DND-41 (cell line): Measurements from ENCODE around the gene NPIPA1.
A peak's percentile ranks its signal among the peaks of the same experiment; 100 is the strongest.
"Not testable (repeated sequence)": the region's sequence is repeated elsewhere in the genome, so short reads cannot be mapped to it uniquely, and the experiment has no call there.

ENCODE experiments used
- ATAC-seq: fragments of 200-7000 bp; cut with Tn5 transposase; 3 replicates; pipeline ENCODE4 v1.9.1; 2021; ENCODE audit warnings: low read depth; ENCODE audit not compliant: insufficient read depth
- DNase-seq: peaks from one replicate; pipeline ENCODE4 v3.0.0-alpha.2; 2020
- H2AFZ ChIP-seq: 2 replicates; pipeline ENCODE4 v1.6.0; 2012; ENCODE audit warnings: low read depth, low read length
- H3K27ac ChIP-seq: 2 replicates; pipeline ENCODE4 v1.5.1; 2012; ENCODE audit warnings: low read length, inconsistent platforms
- H3K27me3 ChIP-seq: fragments of 200-600 bp; sonication (generic); 2 replicates; pipeline ENCODE4 v1.6.0; 2012; ENCODE audit warnings: low read length, mild to moderate bottlenecking, inconsistent platforms; ENCODE audit not compliant: insufficient read depth, poor library complexity
- H3K36me3 ChIP-seq: 2 replicates; pipeline ENCODE4 v1.5.1; 2012; ENCODE audit warnings: low read length, inconsistent platforms; ENCODE audit not compliant: insufficient read depth
- H3K4me1 ChIP-seq: 2 replicates; pipeline ENCODE4 v1.5.1; 2012; ENCODE audit warnings: mild to moderate bottlenecking, low read length; ENCODE audit not compliant: insufficient read depth
- H3K4me2 ChIP-seq: 2 replicates; pipeline ENCODE4 v1.6.0; 2012; ENCODE audit warnings: mild to moderate bottlenecking, moderate library complexity, low read length, inconsistent platforms; ENCODE audit not compliant: insufficient read depth
- H3K4me3 ChIP-seq, 2 experiments: fragments of 200-600 bp in 1 of 2; shearing (Covaris generic) in 1 of 2; 2 replicates each; pipeline ENCODE4 v1.5.1; 2012 to 2016; ENCODE audit warnings: inconsistent platforms in 2 of 2, low read length in 2 of 2, mild to moderate bottlenecking in 2 of 2, low read depth in 1 of 2, moderate library complexity in 1 of 2
- H3K79me2 ChIP-seq: 2 replicates; pipeline ENCODE4 v1.6.0; 2012; ENCODE audit warnings: low read length, inconsistent platforms; ENCODE audit not compliant: insufficient read depth
- H3K9ac ChIP-seq: 2 replicates; pipeline ENCODE4 v1.6.0; 2012; ENCODE audit warnings: low read depth, mild to moderate bottlenecking, inconsistent platforms, low read length, moderate library complexity
- H3K9me3 ChIP-seq: 2 replicates; pipeline ENCODE4 v1.5.1; 2012; ENCODE audit warnings: low read length, moderate library complexity, mild to moderate bottlenecking, inconsistent platforms; ENCODE audit not compliant: insufficient read depth, severe bottlenecking
- H4K20me1 ChIP-seq: 2 replicates; pipeline ENCODE4 v1.6.0; 2012; ENCODE audit warnings: low read length; ENCODE audit not compliant: insufficient read depth

Gene NPIPA1

DNA sequence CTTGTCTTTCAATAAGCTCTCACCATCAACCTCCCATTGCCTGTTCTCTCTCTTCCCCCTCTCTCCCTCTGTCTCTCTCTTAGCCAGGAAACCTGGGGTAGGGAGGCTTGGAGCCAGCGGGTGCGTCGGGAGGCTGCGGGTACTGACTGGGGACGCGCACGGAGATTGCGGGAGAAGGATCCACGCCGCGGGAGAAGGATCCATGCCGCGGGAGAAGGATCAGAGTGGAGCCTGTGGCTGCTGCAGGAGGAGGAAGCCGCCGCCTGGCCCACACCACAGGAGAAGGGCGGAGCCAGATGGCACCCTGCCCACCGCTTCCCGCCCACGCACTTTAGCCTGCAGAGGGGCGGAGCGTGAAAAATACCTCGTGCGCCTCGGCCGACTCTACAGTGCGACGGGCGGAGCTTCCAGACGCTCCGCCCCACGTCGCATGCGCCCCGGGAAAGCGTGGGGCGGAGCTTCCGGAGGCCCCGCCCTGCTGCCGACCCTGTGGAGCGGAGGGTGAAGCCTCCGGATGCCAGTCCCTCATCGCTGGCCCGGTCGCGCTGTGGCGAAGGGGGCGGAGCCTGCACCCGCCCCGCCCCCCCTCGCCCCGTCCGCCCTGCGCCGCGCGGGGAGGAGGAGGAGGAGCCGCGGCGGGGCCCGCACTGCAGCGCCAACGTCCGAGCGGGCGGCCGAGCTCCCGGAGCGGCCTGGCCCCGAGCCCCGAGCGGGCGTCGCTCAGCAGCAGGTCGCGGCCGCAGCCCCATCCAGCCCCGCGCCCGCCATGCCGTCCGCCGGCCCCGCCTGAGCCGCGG, 26.2 kb upstream of the NPIPA1 start:
- H3K4me1 ChIP-seq, DNase-seq, H3K27me3 ChIP-seq, H3K4me2 ChIP-seq, H3K4me3 ChIP-seq, H3K27ac ChIP-seq, H4K20me1 ChIP-seq, H3K79me2 ChIP-seq, H3K9me3 ChIP-seq, H2AFZ ChIP-seq, H3K36me3 ChIP-seq, H3K9ac ChIP-seq: not testable (repeated sequence)
- ATAC-seq: peak; percentile 88

DNA sequence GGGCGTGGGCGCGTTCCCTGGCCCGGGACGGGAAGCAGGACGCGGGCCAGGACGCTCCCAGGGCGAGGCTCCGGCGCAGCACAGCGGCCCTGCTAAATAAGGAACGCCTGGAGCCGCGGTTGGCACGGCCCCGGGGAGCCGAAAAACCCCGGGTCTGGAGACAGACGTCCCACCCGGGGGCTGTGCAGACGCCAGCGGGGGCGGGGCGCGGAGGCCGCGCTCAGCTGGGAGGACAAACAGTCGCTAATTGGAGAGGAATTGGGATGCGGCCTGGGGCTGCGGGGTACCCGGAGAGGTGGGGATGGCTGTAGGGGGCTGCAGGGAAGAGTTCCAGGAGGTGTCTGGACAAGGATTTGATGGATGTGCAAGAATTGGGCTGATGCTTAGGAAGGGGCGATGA, 25.3 kb upstream of the NPIPA1 start:
- H3K79me2 ChIP-seq, H2AFZ ChIP-seq, H3K36me3 ChIP-seq, H3K27ac ChIP-seq, H3K27me3 ChIP-seq, H3K9me3 ChIP-seq, ATAC-seq, H3K4me1 ChIP-seq, H4K20me1 ChIP-seq: not testable (repeated sequence)
- DNase-seq: peak; percentile 71
- Histone ChIP-seq H3K4me3 (peak overlapping the region in 1 of 2 experiments; percentile 49; a peak in 1 of 4 replicates), H3K9ac (peak overlapping the region; percentile 35; the same call in 1 of the 2 replicates), H3K4me2 (peak overlapping the region; percentile 41; the same call in 1 of the 2 replicates)

DNA sequence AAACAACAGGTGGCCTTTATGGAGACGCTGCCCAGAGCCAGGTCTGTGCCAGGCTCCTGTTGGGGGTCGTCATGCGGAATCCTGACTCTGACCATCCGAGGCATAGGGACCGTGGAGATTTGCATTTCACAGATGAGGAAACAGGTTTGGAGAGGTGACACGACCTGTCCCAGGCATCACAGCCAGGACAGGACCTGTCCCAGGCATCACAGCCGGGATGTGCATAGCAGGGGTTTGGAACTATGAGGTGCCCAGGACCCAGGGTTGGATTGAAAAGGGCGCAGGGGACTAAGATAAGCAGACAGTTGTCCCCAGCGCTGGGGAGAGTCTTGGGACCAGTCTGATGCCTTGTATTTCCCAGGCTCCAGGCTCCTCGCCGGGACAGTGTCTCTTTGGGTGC, 24.7 kb upstream of the NPIPA1 start:
- not testable (repeated sequence) for H3K9ac ChIP-seq, H3K9me3 ChIP-seq, H3K4me2 ChIP-seq, H3K27me3 ChIP-seq, DNase-seq, H3K4me1 ChIP-seq, H4K20me1 ChIP-seq, H3K4me3 ChIP-seq, H3K36me3 ChIP-seq, H2AFZ ChIP-seq, H3K79me2 ChIP-seq, H3K27ac ChIP-seq, ATAC-seq

DNA sequence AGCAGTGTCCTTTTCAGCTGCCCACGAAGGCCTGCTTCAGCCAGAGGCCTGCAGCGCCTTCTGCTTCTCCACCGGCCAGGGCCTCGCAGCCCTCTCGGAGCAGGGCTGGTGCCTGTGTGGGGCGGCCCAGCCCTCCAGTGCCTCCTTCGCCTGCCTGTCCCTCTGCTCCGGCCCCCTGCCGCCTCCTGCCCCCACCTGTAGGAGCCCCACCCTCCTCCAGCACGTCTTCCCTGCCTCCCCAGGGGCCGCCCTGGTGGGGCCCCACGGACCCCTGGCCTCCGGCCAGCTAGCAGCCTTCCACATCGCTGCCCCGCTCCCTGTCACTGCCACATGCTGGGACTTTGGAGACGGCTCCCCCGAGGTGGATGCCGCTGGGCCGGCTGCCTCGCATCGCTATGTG, 18.7 kb upstream of the NPIPA1 start:
- not testable (repeated sequence) for H3K27ac ChIP-seq, ATAC-seq, H3K4me3 ChIP-seq

DNA sequence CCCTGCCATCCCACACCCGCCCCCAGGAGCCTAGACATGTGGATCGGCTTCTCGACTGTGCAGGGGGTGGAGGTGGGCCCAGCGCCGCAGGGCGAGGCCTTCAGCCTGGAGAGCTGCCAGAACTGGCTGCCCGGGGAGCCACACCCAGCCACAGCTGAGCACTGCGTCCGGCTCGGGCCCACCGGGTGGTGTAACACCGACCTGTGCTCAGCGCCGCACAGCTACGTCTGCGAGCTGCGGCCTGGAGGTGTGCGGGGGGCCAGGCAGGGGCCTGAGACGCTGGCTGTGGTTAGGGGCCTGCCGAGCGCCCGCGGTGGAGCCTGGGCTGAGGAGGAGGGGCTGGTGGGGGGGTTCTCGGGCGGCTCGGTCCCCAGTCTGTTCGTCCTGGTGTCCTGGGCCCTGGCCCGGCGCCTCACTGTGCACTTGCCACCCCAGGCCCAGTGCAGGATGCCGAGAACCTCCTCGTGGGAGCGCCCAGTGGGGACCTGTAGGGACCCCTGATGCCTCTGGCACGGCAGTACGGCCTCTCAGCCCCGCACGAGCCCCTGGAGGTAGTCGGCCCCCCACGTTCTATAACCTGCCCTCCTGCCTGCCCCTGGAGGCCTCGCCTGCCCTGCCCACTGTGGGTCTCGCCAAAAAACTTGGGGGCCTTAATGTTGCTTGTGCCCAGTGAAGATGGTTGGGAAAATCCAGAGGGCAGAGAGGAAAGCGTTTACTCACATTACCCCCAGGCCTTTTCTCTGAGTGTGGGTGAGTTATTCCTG, 17.2 kb upstream of the NPIPA1 start:
- not testable (repeated sequence) for H3K36me3 ChIP-seq, H3K9ac ChIP-seq, H3K79me2 ChIP-seq, H3K27ac ChIP-seq, H3K27me3 ChIP-seq, H4K20me1 ChIP-seq, ATAC-seq, H2AFZ ChIP-seq, H3K9me3 ChIP-seq, H3K4me1 ChIP-seq, H3K4me2 ChIP-seq, H3K4me3 ChIP-seq, DNase-seq

More for the DNA sequence above, 18.7 kb upstream of the NPIPA1 start:
- H3K4me1 ChIP-seq, H3K9ac ChIP-seq, H2AFZ ChIP-seq, H3K9me3 ChIP-seq, H4K20me1 ChIP-seq, H3K36me3 ChIP-seq, H3K27me3 ChIP-seq, H3K4me2 ChIP-seq, DNase-seq, H3K79me2 ChIP-seq: not testable (repeated sequence)

DNA sequence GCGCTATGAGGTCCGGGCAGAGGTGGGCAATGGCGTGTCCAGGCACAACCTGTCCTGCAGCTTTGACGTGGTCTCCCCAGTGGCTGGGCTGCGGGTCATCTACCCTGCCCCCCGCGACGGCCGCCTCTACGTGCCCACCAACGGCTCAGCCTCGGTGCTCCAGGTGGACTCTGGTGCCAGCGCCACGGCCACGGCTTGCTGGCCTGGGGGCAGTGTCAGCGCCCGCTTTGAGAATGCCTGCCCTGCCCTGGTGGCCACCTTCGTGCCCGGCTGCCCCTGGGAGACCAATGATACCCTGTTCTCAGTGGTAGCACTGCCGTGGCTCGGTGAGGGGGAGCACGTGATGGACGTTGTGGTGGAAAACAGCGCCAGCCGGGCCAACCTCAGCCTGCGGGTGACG, 15.0 kb upstream of the NPIPA1 start:
- not testable (repeated sequence) for H3K36me3 ChIP-seq, H3K4me1 ChIP-seq, H2AFZ ChIP-seq, H3K27ac ChIP-seq, DNase-seq, H4K20me1 ChIP-seq, H3K9me3 ChIP-seq, H3K79me2 ChIP-seq, H3K9ac ChIP-seq, H3K4me3 ChIP-seq, H3K4me2 ChIP-seq, ATAC-seq, H3K27me3 ChIP-seq

DNA sequence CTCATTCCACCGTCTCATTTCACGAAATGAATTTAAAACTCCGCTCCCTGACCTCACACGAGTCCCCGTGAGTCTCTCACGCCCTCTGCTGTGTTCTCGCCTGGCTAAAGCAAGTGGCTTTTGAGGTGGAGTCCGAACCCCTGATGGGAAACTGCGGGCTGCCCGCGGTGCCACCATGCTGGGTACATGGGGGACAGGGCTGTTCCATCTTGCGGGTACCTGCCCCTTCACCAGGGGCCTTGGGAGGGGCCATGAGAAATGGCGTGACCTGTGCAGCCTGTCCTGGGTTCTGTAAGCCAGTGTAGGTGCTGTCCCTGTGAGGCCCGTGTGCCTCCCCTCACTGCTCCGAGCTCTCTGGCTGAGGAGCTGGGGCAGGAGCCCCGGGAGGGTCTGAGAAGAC, 14.3 kb upstream of the NPIPA1 start:
- not testable (repeated sequence) for H3K9me3 ChIP-seq, H3K4me3 ChIP-seq, H3K9ac ChIP-seq, H2AFZ ChIP-seq, H3K27me3 ChIP-seq, DNase-seq, H3K36me3 ChIP-seq, ATAC-seq, H3K27ac ChIP-seq, H3K4me2 ChIP-seq, H3K79me2 ChIP-seq, H4K20me1 ChIP-seq, H3K4me1 ChIP-seq

DNA sequence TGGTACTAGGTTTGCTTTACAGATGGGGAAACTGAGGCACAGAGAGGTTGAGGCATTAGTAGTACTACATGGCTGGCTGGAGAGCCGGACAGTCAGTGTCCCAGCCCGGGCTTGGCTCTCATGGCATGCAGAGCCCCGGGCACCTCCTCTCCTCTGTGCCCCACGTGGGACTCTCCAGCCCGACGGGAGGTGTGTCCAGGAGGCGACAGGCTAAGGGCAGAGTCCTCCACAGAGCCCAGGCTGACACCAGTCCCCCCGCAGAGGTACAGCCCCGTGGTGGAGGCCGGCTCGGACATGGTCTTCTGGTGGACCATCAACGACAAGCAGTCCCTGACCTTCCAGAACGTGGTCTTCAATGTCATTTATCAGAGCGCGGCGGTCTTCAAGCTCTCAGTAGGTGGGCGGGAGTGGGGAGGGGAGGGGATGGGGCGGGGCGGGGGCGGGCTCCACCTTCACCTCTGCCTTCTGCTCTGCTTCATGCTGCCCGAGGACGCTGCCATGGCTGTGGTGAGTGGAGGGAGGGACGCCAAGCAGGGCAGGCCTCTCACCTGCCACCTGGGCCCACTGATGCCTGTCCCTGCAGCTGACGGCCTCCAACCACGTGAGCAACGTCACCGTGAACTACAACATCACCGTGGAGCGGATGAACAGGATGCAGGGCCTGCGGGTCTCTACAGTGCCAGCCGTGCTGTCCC, 13.7 kb upstream of the NPIPA1 start:
- H3K79me2 ChIP-seq, DNase-seq, H4K20me1 ChIP-seq, H3K4me3 ChIP-seq, H3K27me3 ChIP-seq, H3K9me3 ChIP-seq, H3K36me3 ChIP-seq, H3K27ac ChIP-seq, ATAC-seq, H2AFZ ChIP-seq, H3K4me1 ChIP-seq, H3K4me2 ChIP-seq, H3K9ac ChIP-seq: not testable (repeated sequence)
